WTC11 (cell line): ENCODE measurements around the gene MED13. TPM values are rescaled to one million over a fixed set of nuclear protein-coding genes. Genes with fewer than 3 reads are reported as not detected.

Experiments
- ATAC-seq: fragments of 200-7000 bp; cut with Tn5 transposase; 2 replicates; pipeline ENCODE4 v1.10.0; 2021; ENCODE audit warnings: mild to moderate bottlenecking, moderate library complexity
- CTCF ChIA-PET: fragments of 300-600 bp; sonication (Branson Sonifier 250); formaldehyde crosslinking; loops from one replicate; lab custom pipeline; 2021; ENCODE audit warnings: antibody characterized with exemption; lab: Charles Lee
- POLR2A ChIA-PET: fragments of 350-600 bp; sonication (Branson Sonifier 250); formaldehyde crosslinking; loops from one replicate; lab custom pipeline; 2021; ENCODE audit warnings: antibody characterized with exemption; lab: Charles Lee
- DNase-seq: peaks from one replicate; pipeline ENCODE4 v3.0.0; 2021; ENCODE audit warnings: low spot score
- H3K27ac Mint-ChIP-seq: 2 replicates; pipeline ENCODE4 v1.8.0; 2021; ENCODE audit warnings: mixed read lengths
- H3K27me3 Mint-ChIP-seq: 2 replicates; pipeline ENCODE4 v1.8.0; 2021; ENCODE audit warnings: low read depth, mild to moderate bottlenecking, moderate library complexity, mixed read lengths
- H3K36me3 Mint-ChIP-seq: 2 replicates; pipeline ENCODE4 v1.8.0; 2021; ENCODE audit warnings: mixed read lengths
- H3K4me1 Mint-ChIP-seq: 2 replicates; pipeline ENCODE4 v1.8.0; 2022; ENCODE audit warnings: mixed read lengths
- H3K4me3 Mint-ChIP-seq: 2 replicates; pipeline ENCODE4 v1.8.0; 2021; ENCODE audit warnings: mild to moderate bottlenecking, moderate library complexity, mixed read lengths
- H3K9me3 Mint-ChIP-seq: 2 replicates; pipeline ENCODE4 v1.8.0; 2021; ENCODE audit warnings: mixed read lengths
- ARID4B ChIP-seq: sonication (generic); formaldehyde crosslinking; IDR thresholded peaks from 2 replicates; pipeline ENCODE4 v1.8.0; 2023; ENCODE audit warnings: missing genetic modification reagents, mild to moderate bottlenecking, borderline replicate concordance
- ATF1 ChIP-seq: sonication (generic); formaldehyde crosslinking; IDR thresholded peaks from 2 replicates; pipeline ENCODE4 v1.8.1; 2023; ENCODE audit warnings: mild to moderate bottlenecking, moderate library complexity, missing genetic modification reagents
- ELF4 ChIP-seq: sonication (generic); formaldehyde crosslinking; IDR thresholded peaks from 2 replicates; pipeline ENCODE4 v1.8.1; 2022; ENCODE audit warnings: low read depth, mild to moderate bottlenecking, moderate library complexity, missing genetic modification reagents
- GABPB1 ChIP-seq: sonication (generic); formaldehyde crosslinking; IDR thresholded peaks from 2 replicates; pipeline ENCODE4 v1.8.1; 2023; ENCODE audit warnings: mild to moderate bottlenecking, missing genetic modification reagents
- MXD4 ChIP-seq: fragments of 250-450 bp; sonication (Bioruptor Pico); IDR thresholded peaks from 2 replicates; pipeline ENCODE4 v1.8.0; 2021; ENCODE audit warnings: mild to moderate bottlenecking, moderate library complexity, borderline replicate concordance
- NFATC4 ChIP-seq: fragments of 250-450 bp; sonication (Bioruptor Pico); IDR thresholded peaks from 2 replicates; pipeline ENCODE4 v1.9.0; 2021; ENCODE audit warnings: mild to moderate bottlenecking
- PRRX2 ChIP-seq: fragments of 250-450 bp; sonication (Bioruptor Pico); IDR thresholded peaks from 2 replicates; pipeline ENCODE4 v1.8.0; 2021; ENCODE audit warnings: mild to moderate bottlenecking
- RORB ChIP-seq: fragments of 250-450 bp; sonication (Bioruptor Pico); IDR thresholded peaks from 2 replicates; pipeline ENCODE4 v1.9.0; 2021; ENCODE audit warnings: mild to moderate bottlenecking
- SMAD3 ChIP-seq: sonication (generic); formaldehyde crosslinking; IDR thresholded peaks from 2 replicates; pipeline ENCODE4 v1.8.0; 2022; ENCODE audit warnings: missing genetic modification reagents, mild to moderate bottlenecking, borderline replicate concordance
- ZNF121 ChIP-seq: sonication (generic); formaldehyde crosslinking; IDR thresholded peaks from 2 replicates; pipeline ENCODE4 v1.8.0; 2023; ENCODE audit warnings: missing genetic modification reagents
- ZNF281 ChIP-seq: sonication (generic); formaldehyde crosslinking; IDR thresholded peaks from 2 replicates; pipeline ENCODE4 v1.8.0; 2023; ENCODE audit warnings: mild to moderate bottlenecking, missing genetic modification reagents
- ZNF396 ChIP-seq: fragments of 250-450 bp; sonication (Bioruptor Pico); IDR thresholded peaks from 2 replicates; pipeline ENCODE4 v1.8.0; 2021; ENCODE audit warnings: mild to moderate bottlenecking, moderate library complexity, borderline replicate concordance
- ZNF423 ChIP-seq: fragments of 250-450 bp; sonication (Bioruptor Pico); IDR thresholded peaks from 2 replicates; pipeline ENCODE4 v2.1.2; 2022; ENCODE audit warnings: mild to moderate bottlenecking, moderate library complexity
- ZNF532 ChIP-seq: fragments of 250-450 bp; sonication (Bioruptor Pico); IDR thresholded peaks from 2 replicates; pipeline ENCODE4 v1.9.0; 2021; ENCODE audit warnings: mild to moderate bottlenecking, borderline replicate concordance
- ZNF671 ChIP-seq: fragments of 250-450 bp; sonication (Bioruptor Pico); IDR thresholded peaks from 2 replicates; pipeline ENCODE4 v1.8.0; 2021; ENCODE audit warnings: mild to moderate bottlenecking
- ZSCAN18 ChIP-seq: fragments of 250-450 bp; sonication (Bioruptor Pico); IDR thresholded peaks from 2 replicates; pipeline ENCODE4 v2.1.2; 2022; ENCODE audit warnings: mild to moderate bottlenecking, moderate library complexity
- total RNA-seq: library from RNA; stranded (reverse); gene quantifications from 3 replicates; pipeline ENCODE4 v1.2.3, GENCODE V29; 2021
- TF ChIP-seq, protein P1 (sequence below): sonication (generic); formaldehyde crosslinking; IDR thresholded peaks from 2 replicates; pipeline ENCODE4 v1.8.1; 2022; ENCODE audit warnings: mild to moderate bottlenecking, missing genetic modification reagents, moderate library complexity, borderline replicate concordance
- TF ChIP-seq, protein P2 (sequence below): sonication (generic); formaldehyde crosslinking; IDR thresholded peaks from 2 replicates; pipeline ENCODE4 v1.8.1; 2022; ENCODE audit warnings: low read depth, mild to moderate bottlenecking, moderate library complexity, missing genetic modification reagents, borderline replicate concordance
- TF ChIP-seq, protein P3 (sequence below): fragments of 250-450 bp; sonication (Bioruptor Pico); conservative IDR thresholded peaks from 2 replicates; pipeline ENCODE4 v1.9.0; 2021; ENCODE audit warnings: mild to moderate bottlenecking
- TF ChIP-seq, protein P4 (sequence below): fragments of 250-450 bp; sonication (Bioruptor Pico); IDR thresholded peaks from 2 replicates; pipeline ENCODE4 v1.9.0; 2021; ENCODE audit warnings: moderate library complexity, mild to moderate bottlenecking, inconsistent platforms, borderline replicate concordance

MED13 gene
- total RNA-seq, 1 experiment from 2014 or later = 39.7 TPM

- Mint-ChIP-seq H3K9me3 (peaks cover under 1% of the 10 kb centered on the region), H3K36me3 (no peaks in the 10 kb centered on the region; the same call in 1 of the 2 replicates), H3K4me1 (no peaks in the 10 kb centered on the region), H3K4me3 (no peak overlapping the region), H3K27me3 (no peaks in the 10 kb centered on the region), H3K27ac (no peak overlapping the region)
- CTCF ChIA-PET = interaction anchor here (1.5 kb wide), 1 partner anchor 26 kb away, joined by 7 read pairs; no protein-coding TSS in a partner anchor
- POLR2A ChIA-PET = no interaction called here
- DNase-seq = no peak
- no peak for ATAC-seq
- no peak for TF ChIP-seq ARID4B (CRISPR knock-in tag)
- TF ChIP-seq NFATC4 (CRISPR knock-in tag) = no peak
- TF ChIP-seq, protein P1, sequence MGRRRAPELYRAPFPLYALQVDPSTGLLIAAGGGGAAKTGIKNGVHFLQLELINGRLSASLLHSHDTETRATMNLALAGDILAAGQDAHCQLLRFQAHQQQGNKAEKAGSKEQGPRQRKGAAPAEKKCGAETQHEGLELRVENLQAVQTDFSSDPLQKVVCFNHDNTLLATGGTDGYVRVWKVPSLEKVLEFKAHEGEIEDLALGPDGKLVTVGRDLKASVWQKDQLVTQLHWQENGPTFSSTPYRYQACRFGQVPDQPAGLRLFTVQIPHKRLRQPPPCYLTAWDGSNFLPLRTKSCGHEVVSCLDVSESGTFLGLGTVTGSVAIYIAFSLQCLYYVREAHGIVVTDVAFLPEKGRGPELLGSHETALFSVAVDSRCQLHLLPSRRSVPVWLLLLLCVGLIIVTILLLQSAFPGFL (CRISPR knock-in tag) = no peak
- TF ChIP-seq ZNF121 = no peak
- no peak for TF ChIP-seq RORB
- TF ChIP-seq ZNF671 (CRISPR knock-in tag) = no peak
- TF ChIP-seq PRRX2 (CRISPR knock-in tag) = no peak
- TF ChIP-seq ZSCAN18 (CRISPR knock-in tag) = no peak
- no peak for TF ChIP-seq ZNF423
- TF ChIP-seq, protein P2, sequence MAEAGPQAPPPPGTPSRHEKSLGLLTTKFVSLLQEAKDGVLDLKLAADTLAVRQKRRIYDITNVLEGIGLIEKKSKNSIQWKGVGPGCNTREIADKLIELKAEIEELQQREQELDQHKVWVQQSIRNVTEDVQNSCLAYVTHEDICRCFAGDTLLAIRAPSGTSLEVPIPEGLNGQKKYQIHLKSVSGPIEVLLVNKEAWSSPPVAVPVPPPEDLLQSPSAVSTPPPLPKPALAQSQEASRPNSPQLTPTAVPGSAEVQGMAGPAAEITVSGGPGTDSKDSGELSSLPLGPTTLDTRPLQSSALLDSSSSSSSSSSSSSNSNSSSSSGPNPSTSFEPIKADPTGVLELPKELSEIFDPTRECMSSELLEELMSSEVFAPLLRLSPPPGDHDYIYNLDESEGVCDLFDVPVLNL (CRISPR knock-in tag) = no peak
- no peak for TF ChIP-seq ELF4 (CRISPR knock-in tag)
- no peak for TF ChIP-seq ZNF532
- TF ChIP-seq MXD4 (CRISPR knock-in tag) = no peak
- TF ChIP-seq ZNF281 = no peak
- TF ChIP-seq ZNF396 = no peak
- TF ChIP-seq SMAD3 (CRISPR knock-in tag) = no peak
- no peak for TF ChIP-seq ATF1 (CRISPR knock-in tag)
- TF ChIP-seq, protein P3, sequence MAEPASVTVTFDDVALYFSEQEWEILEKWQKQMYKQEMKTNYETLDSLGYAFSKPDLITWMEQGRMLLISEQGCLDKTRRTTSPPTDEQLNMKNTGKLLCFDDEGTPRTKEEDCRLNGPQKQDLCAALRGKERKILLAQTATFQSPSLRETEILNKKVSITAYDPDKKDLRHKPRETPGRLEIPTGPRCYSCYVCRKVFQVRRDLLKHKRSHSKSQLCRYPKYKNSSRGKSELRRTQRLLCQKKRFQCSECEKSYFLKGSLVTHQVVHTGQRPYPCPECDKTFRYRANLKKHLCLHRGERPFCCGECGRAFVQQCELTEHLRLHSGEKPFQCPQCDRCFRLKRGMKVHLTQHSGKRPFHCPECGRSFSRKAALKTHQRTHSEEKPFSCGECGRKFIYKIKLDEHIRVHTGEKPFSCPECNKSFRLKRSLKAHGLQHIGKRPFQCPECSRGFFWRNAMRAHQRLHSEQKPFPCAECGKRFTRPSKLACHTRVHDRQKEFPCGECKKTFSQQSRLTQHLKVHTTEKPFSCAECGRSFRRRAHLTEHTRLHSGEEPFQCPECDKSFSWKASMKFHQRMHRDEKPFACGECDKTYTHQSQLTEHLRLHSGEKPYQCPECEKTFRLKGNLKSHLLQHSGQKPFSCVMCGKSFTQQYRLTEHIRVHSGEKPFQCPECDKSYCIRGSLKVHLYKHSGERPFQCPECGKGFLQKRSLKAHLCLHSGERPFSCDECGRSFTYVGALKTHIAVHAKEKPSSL = no peak
- no peak for TF ChIP-seq GABPB1 (CRISPR knock-in tag)
- TF ChIP-seq, protein P4, sequence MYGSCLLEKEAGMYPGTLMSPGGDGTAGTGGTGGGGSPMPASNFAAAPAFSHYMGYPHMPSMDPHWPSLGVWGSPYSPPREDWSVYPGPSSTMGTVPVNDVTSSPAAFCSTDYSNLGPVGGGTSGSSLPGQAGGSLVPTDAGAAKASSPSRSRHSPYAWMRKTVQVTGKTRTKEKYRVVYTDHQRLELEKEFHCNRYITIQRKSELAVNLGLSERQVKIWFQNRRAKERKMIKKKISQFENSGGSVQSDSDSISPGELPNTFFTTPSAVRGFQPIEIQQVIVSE (CRISPR knock-in tag) = no peak
Measured at GRCh38 chr17:62083651-62084050, 18.6 kb upstream of the MED13 start.
